Stimulated activated CD4-positive, alpha-beta T cell treated with anti-CD3 and anti-CD28 coated beads, Interleukin-1b, Interleukin-23, amount 100 ng/mL, for 48 hours (primary cell): ENCODE data around the gene FOXK1.

Experiments used
- DNase-seq: peaks from one replicate; pipeline ENCODE4 v3.0.0-alpha.2; 2020

FOXK1 gene

GRCh38 chr7:4745971-4746919 lies 64.2 kb downstream of the FOXK1 start:
- DNase-seq: peak; percentile 40

GRCh38 chr7:4747013-4747412 lies 64.9 kb downstream of the FOXK1 start:
- DNase-seq: no peak

GRCh38 chr7:4747746-4748145 lies 65.7 kb downstream of the FOXK1 start:
- DNase-seq: no peak

- DNase-seq: no peak
Observed at GRCh38 chr7:4748231-4748681, 66.2 kb downstream of the FOXK1 start.

- DNase-seq: no peak
Observed at GRCh38 chr7:4749363-4749762, 67.3 kb downstream of the FOXK1 start.

- no peak for DNase-seq
Observed at GRCh38 chr7:4749798-4750197, 67.7 kb downstream of the FOXK1 start.

GRCh38 chr7:4751398-4751947 lies 69.4 kb downstream of the FOXK1 start:
- no peak for DNase-seq

- DNase-seq: peak; percentile 81
Observed at GRCh38 chr7:4753598-4754432, 71.7 kb downstream of the FOXK1 start.

- DNase-seq: no peak
Observed at GRCh38 chr7:4754433-4755010, 72.4 kb downstream of the FOXK1 start.

GRCh38 chr7:4755045-4755444 lies 73.0 kb downstream of the FOXK1 start:
- DNase-seq: no peak

- DNase-seq: no peak
Observed at GRCh38 chr7:4758111-4758510, 76.0 kb downstream of the FOXK1 start.

GRCh38 chr7:4758791-4759190 lies 76.7 kb downstream of the FOXK1 start:
- DNase-seq: no peak

- no peak for DNase-seq
Observed at GRCh38 chr7:4759211-4759610, 77.1 kb downstream of the FOXK1 start.

- DNase-seq: no peak
Observed at GRCh38 chr7:4760952-4761351, 78.9 kb downstream of the FOXK1 start.

GRCh38 chr7:4762121-4763055 lies 80.3 kb downstream of the FOXK1 start:
- DNase-seq: no peak

GRCh38 chr7:4763091-4763793 lies 81.1 kb downstream of the FOXK1 start:
- no peak for DNase-seq

GRCh38 chr7:4763794-4764185 lies 81.7 kb downstream of the FOXK1 start:
- DNase-seq: no peak

- DNase-seq: no peak
Observed at GRCh38 chr7:4764402-4765007, 82.4 kb downstream of the FOXK1 start.

- DNase-seq: no peak
Observed at GRCh38 chr7:4765776-4766490, 83.8 kb downstream of the FOXK1 start.
